ENCODE results near the gene SLIT3.

DNA sequence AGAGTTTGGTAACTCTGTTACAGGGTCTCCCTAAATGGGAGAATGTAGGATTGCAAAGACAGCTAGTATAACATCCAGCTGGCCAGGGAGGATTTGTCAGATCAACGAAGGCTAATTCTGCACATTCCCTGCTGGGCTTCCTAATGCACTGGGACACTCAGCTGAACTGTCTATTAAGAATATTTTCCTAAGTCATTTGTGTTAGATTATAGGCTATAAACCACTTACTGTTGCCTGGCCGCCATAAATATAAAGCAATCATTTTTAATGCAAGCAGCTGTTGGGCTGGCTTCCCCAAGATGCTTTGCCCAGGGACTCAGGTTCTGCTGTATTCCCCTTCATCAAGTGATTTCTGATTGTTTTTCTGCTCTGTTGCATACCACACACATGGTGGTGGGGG, 35.3 kb upstream of the SLIT3 start:
- TF ChIP-seq, protein P1, sequence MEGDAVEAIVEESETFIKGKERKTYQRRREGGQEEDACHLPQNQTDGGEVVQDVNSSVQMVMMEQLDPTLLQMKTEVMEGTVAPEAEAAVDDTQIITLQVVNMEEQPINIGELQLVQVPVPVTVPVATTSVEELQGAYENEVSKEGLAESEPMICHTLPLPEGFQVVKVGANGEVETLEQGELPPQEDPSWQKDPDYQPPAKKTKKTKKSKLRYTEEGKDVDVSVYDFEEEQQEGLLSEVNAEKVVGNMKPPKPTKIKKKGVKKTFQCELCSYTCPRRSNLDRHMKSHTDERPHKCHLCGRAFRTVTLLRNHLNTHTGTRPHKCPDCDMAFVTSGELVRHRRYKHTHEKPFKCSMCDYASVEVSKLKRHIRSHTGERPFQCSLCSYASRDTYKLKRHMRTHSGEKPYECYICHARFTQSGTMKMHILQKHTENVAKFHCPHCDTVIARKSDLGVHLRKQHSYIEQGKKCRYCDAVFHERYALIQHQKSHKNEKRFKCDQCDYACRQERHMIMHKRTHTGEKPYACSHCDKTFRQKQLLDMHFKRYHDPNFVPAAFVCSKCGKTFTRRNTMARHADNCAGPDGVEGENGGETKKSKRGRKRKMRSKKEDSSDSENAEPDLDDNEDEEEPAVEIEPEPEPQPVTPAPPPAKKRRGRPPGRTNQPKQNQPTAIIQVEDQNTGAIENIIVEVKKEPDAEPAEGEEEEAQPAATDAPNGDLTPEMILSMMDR (IDR thresholded peaks at IDR 0.05) = no peak
- TF ChIP-seq POLR2A (IDR thresholded peaks at IDR 0.05) = no peak

All from Peyer's patch (tissue), 4 donors.